Endothelial cell of umbilical vein (primary cell): ENCODE data around the gene RFLNA. TPM values are rescaled to one million over a fixed set of nuclear protein-coding genes. Genes with fewer than 3 reads are reported as not detected.

ENCODE experiments used
- BruUV-seq: library from RNA; stranded (reverse); fragments of 400-500 nt; replicated peaks from 2 replicates; lab custom pipeline; 2021; lab: Mats Ljungman, UMichigan
- CTCF ChIA-PET: fragments of 300-600, 350-600 bp; sonication (Branson Sonifier 250); formaldehyde crosslinking; loops from one replicate; lab custom pipeline; 2021; ENCODE audit warnings: antibody characterized with exemption, inconsistent platforms; lab: Charles Lee
- POLR2A ChIA-PET: fragments of 300-600, 350-600 bp; sonication (Branson Sonifier 250); formaldehyde crosslinking; loops from one replicate; lab custom pipeline; 2021; ENCODE audit warnings: antibody characterized with exemption, inconsistent platforms; lab: Charles Lee
- DNase-seq: peaks from one replicate; pipeline ENCODE4 v3.0.0-alpha.2; 2011; ENCODE audit warnings: low read depth, low spot score
- FAIRE-seq: peaks from 2 replicates; lab custom pipeline; 2011; peaks lifted over from hg19 to GRCh38; lab: Jason Lieb, UNC
- H2AFZ ChIP-seq: 2 replicates; pipeline ENCODE4 v1.6.0; 2012; ENCODE audit warnings: low read depth, low read length, control low read depth, inconsistent platforms
- H3K27ac ChIP-seq: 2 replicates; pipeline ENCODE4 v1.5.1; 2011; ENCODE audit warnings: low read depth, mild to moderate bottlenecking, control low read depth, low read length, moderate library complexity; ENCODE audit not compliant: insufficient read depth
- H3K27me3 ChIP-seq, 2 experiments: 2 replicates each; pipeline versions ENCODE4 v1.6.0 to v1.6.1; 2011; ENCODE audit warnings: low read length in 2 of 2, mixed read lengths in 1 of 2; ENCODE audit not compliant: control insufficient read depth in 2 of 2, insufficient read depth in 2 of 2
- H3K36me3 ChIP-seq, 2 experiments: 2 replicates in 1 of 2; 3 replicates in 1 of 2; pipeline ENCODE4 v1.5.1; 2011; ENCODE audit warnings: low read length in 2 of 2, mild to moderate bottlenecking in 1 of 2, moderate library complexity in 1 of 2; ENCODE audit not compliant: control insufficient read depth in 2 of 2, insufficient read depth in 2 of 2; ENCODE audit errors: extremely low read depth in 1 of 2
- H3K4me1 ChIP-seq: 3 replicates; pipeline ENCODE4 v1.5.1; 2011; ENCODE audit warnings: mild to moderate bottlenecking, low read length; ENCODE audit not compliant: control insufficient read depth, insufficient read depth; ENCODE audit errors: extremely low read depth
- H3K4me2 ChIP-seq: 2 replicates; pipeline ENCODE4 v1.6.1; 2011; ENCODE audit warnings: low read length, control low read depth, mixed read lengths; ENCODE audit not compliant: insufficient read depth
- H3K4me3 ChIP-seq, 3 experiments: fragments of 200-600 bp in 1 of 3; sonication (generic), shearing (Covaris generic) in 1 of 3; replicated peaks in 1 of 3; 2 replicates each; pipeline ENCODE4 v1.5.1; 2011 to 2016; ENCODE audit warnings: control low read depth in 3 of 3, low read length in 3 of 3, mild to moderate bottlenecking in 2 of 3, inconsistent platforms in 1 of 3, low read depth in 1 of 3, moderate library complexity in 1 of 3; ENCODE audit not compliant: insufficient read depth in 1 of 3
- H3K79me2 ChIP-seq: 2 replicates; pipeline ENCODE4 v1.6.0; 2012; ENCODE audit warnings: low read length, inconsistent platforms; ENCODE audit not compliant: control insufficient read depth, insufficient read depth
- H3K9ac ChIP-seq: replicated peaks from 2 replicates; pipeline ENCODE3; 2011; ENCODE audit warnings: low read length, control low read depth; ENCODE audit not compliant: insufficient read depth; ENCODE audit errors: extremely low read depth
- H3K9me1 ChIP-seq: replicated peaks from 3 replicates; pipeline ENCODE4 v1.6.0; 2011; ENCODE audit warnings: mild to moderate bottlenecking, low read length; ENCODE audit not compliant: control insufficient read depth, insufficient read depth; ENCODE audit errors: extremely low read depth
- H3K9me3 ChIP-seq: replicated peaks from 2 replicates; pipeline ENCODE4 v1.5.1; 2012; ENCODE audit warnings: low read length, inconsistent platforms; ENCODE audit not compliant: control insufficient read depth, insufficient read depth
- H4K20me1 ChIP-seq: replicated peaks from 2 replicates; pipeline ENCODE3; 2011; ENCODE audit warnings: mild to moderate bottlenecking, low read length; ENCODE audit not compliant: control insufficient read depth, insufficient read depth; ENCODE audit errors: extremely low read depth
- EZH2 ChIP-seq: IDR thresholded peaks from 2 replicates; pipeline ENCODE4 v1.6.1; 2012; ENCODE audit warnings: borderline replicate concordance, low read depth, mild to moderate bottlenecking, moderate library complexity, low read length, inconsistent platforms; ENCODE audit not compliant: severe bottlenecking
- FOS ChIP-seq: IDR thresholded peaks from 2 replicates; pipeline ENCODE4 v1.6.1; 2011; ENCODE audit warnings: mild to moderate bottlenecking, low read length, moderate library complexity, borderline replicate concordance; ENCODE audit not compliant: insufficient read depth
- GATA2 ChIP-seq: IDR thresholded peaks from 2 replicates; pipeline ENCODE4 v1.7.0; 2011; ENCODE audit warnings: low read depth, mild to moderate bottlenecking, moderate library complexity, mixed read lengths, low read length; ENCODE audit not compliant: insufficient read length, insufficient read depth
- JUN ChIP-seq: IDR thresholded peaks from 2 replicates; pipeline ENCODE4 v1.6.1; 2011; ENCODE audit warnings: borderline replicate concordance, low read depth; ENCODE audit not compliant: insufficient read length, insufficient read depth
- MYC ChIP-seq: IDR thresholded peaks from one replicate; pipeline ENCODE4 v1.6.1; 2011; ENCODE audit warnings: mild to moderate bottlenecking, low read depth, low read length
- POLR2A ChIP-seq: IDR thresholded peaks from 2 replicates; pipeline ENCODE4 v1.6.1; 2012; ENCODE audit warnings: low read depth, mild to moderate bottlenecking, control low read depth, low read length
- POLR2AphosphoS5 ChIP-seq: IDR thresholded peaks from 2 replicates; pipeline ENCODE4 v1.6.1; 2012; ENCODE audit warnings: low read depth, mild to moderate bottlenecking, control low read depth, low read length, moderate library complexity; ENCODE audit not compliant: insufficient read depth
- dilution Hi-C: fragments of 300-500 bp; cut with MboI; formaldehyde crosslinking; loops from one replicate; pipeline ENCODE4 v1.15.0; 2019; ENCODE audit warnings: low sequenced_read_pairs; ENCODE audit not compliant: extremely low pct_ligation_motif_present
- intact Hi-C: fragments of 100-400 bp; cut with micrococcal nuclease; formaldehyde crosslinking; loops from one replicate; pipeline ENCODE4 v1.10.0; 2022
- polyA plus RNA-seq, 4 experiments: library from polyadenylated mRNA; depleted of rRNA in 3 of 4; stranded (reverse) in 3 of 4; unstranded in 1 of 4; fragments of >200 nt; gene quantifications; 2 replicates each; pipeline versions ENCODE4 v1.2.1 to v1.2.3, GENCODE V29; 2011 to 2012; ENCODE audit warnings: missing spikeins in 1 of 4
- total RNA-seq: library from RNA; stranded (reverse); gene quantifications from 2 replicates; pipeline ENCODE4 v1.2.3, GENCODE V29; 2021
- TF ChIP-seq, protein P1 (sequence below): IDR thresholded peaks from 2 replicates; pipeline ENCODE4 v1.6.1; 2011; ENCODE audit not compliant: insufficient read depth, insufficient read length
- TF ChIP-seq, protein P2 (sequence below), 2 donors: IDR thresholded peaks; 1 replicate in 1 of 2; 2 replicates in 1 of 2; pipeline ENCODE4 v1.5.1; 2011; ENCODE audit warnings: low read length in 2 of 2, mild to moderate bottlenecking in 2 of 2, moderate library complexity in 2 of 2, control low read depth in 1 of 2, inconsistent platforms in 1 of 2, low read depth in 1 of 2; ENCODE audit not compliant: insufficient read depth in 1 of 2; ENCODE audit errors: extremely low read depth in 1 of 2

The RFLNA gene
- total and polyA plus RNA-seq, 2 donors (not counting 3 experiments of a cell fraction or from before 2014, with no cell fraction given): 19.7 to 24.5 TPM

DNA sequence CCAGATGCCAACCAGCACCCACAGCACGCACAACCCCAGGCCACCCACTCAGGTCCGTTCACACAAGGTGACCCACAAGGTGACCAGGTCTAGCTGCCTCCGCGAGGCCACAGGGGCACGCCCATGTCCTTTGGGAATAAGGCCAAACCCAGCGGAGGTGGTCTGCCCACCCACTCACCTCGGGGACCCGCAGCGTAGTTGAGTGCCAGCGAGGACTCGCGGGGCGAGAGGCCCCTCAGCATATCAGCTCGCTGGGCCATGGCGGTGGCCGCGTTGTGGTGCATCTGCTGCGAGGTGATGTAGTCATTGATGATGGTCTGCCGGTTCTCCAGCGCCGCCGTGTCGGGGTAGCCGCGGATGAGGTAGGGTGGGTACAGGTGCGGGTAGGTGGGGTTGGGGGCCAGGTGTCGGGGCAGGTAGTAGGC is 46.8 kb downstream of the RFLNA start:
- Histone ChIP-seq H3K27me3 (no peaks in the 10 kb centered on the region), H3K9me3 (no peaks in the 10 kb centered on the region), H3K9ac (no peak overlapping the region), H2AFZ (no peak overlapping the region), H3K79me2 (no peaks in the 10 kb centered on the region), H3K9me1 (no peaks in the 10 kb centered on the region), H3K4me1 (no peaks in the 10 kb centered on the region), H3K36me3 (peaks cover 18 to 44% of the 10 kb centered on the region in 2 experiments), H3K4me2 (no peak overlapping the region), H4K20me1 (no peaks in the 10 kb centered on the region), H3K27ac (no peak overlapping the region), H3K4me3 (no peak overlapping the region)
- dilution Hi-C loops: no loop called here
- no peak for FAIRE-seq
- TF ChIP-seq EZH2 (no peak), POLR2A (no peak), POLR2AphosphoS5 (no peak), GATA2 (no peak), MYC (no peak), JUN (no peak), FOS (no peak)
- TF ChIP-seq, protein P1, sequence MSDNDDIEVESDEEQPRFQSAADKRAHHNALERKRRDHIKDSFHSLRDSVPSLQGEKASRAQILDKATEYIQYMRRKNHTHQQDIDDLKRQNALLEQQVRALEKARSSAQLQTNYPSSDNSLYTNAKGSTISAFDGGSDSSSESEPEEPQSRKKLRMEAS: no peak
- TF ChIP-seq, protein P2, sequence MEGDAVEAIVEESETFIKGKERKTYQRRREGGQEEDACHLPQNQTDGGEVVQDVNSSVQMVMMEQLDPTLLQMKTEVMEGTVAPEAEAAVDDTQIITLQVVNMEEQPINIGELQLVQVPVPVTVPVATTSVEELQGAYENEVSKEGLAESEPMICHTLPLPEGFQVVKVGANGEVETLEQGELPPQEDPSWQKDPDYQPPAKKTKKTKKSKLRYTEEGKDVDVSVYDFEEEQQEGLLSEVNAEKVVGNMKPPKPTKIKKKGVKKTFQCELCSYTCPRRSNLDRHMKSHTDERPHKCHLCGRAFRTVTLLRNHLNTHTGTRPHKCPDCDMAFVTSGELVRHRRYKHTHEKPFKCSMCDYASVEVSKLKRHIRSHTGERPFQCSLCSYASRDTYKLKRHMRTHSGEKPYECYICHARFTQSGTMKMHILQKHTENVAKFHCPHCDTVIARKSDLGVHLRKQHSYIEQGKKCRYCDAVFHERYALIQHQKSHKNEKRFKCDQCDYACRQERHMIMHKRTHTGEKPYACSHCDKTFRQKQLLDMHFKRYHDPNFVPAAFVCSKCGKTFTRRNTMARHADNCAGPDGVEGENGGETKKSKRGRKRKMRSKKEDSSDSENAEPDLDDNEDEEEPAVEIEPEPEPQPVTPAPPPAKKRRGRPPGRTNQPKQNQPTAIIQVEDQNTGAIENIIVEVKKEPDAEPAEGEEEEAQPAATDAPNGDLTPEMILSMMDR (IDR thresholded peaks at IDR 0.05; ENCODE audit: extremely low read depth in 1 of 2, insufficient read depth in 1 of 2, low read depth in 1 of 2, low read length in 2 of 2): no peak
- BruUV-seq: no TSS peak
- ChIA-PET POLR2A (no interaction called here), CTCF (interaction anchor here (0.9 kb wide), 1 partner anchor 10 kb away, joined by 3 read pairs; no protein-coding TSS in a partner anchor)
- no peak for DNase-seq
- intact Hi-C loops: no loop called here
